HepG2 (cell line): ENCODE measurements around the gene PAQR5. TPM values are rescaled to one million over a fixed set of nuclear protein-coding genes. Genes with fewer than 3 reads are reported as not detected.

ENCODE experiments used
- ARNTL ChIP-seq: sonication (generic); formaldehyde crosslinking; IDR thresholded peaks from 2 replicates; pipeline ENCODE4 v1.4.0; 2020; ENCODE audit warnings: mild to moderate bottlenecking, missing genetic modification reagents
- CCAR2 ChIP-seq: fragments of 200-400 bp; formaldehyde crosslinking; optimal IDR thresholded peaks from 2 replicates; pipeline ENCODE3; 2018; ENCODE audit warnings: low read depth, mild to moderate bottlenecking, low read length, moderate library complexity
- CHD4 ChIP-seq: fragments of 200-600 bp; sonication (generic); IDR thresholded peaks from 2 replicates; pipeline ENCODE4 v1.7.0; 2017; ENCODE audit warnings: mild to moderate bottlenecking, low read length, borderline replicate concordance
- KDM1A ChIP-seq: IDR thresholded peaks from 2 replicates; pipeline ENCODE4 v1.6.1; 2016; ENCODE audit warnings: missing compliant biosample characterization
- MED13 ChIP-seq: sonication (generic); formaldehyde crosslinking; IDR thresholded peaks from 2 replicates; pipeline ENCODE4 v1.5.0; 2020; ENCODE audit warnings: missing genetic modification reagents
- NFIC ChIP-seq: IDR thresholded peaks from 2 replicates; pipeline ENCODE4 v1.6.1; 2012; ENCODE audit warnings: mild to moderate bottlenecking, low read length, inconsistent platforms
- NFYB ChIP-seq: sonication (generic); formaldehyde crosslinking; IDR thresholded peaks from 2 replicates; pipeline ENCODE4 v1.4.0; 2020; ENCODE audit warnings: missing genetic modification reagents
- SP140L ChIP-seq: sonication (generic); formaldehyde crosslinking; IDR thresholded peaks from 2 replicates; pipeline ENCODE4 v1.4.0; 2020; ENCODE audit warnings: missing genetic modification reagents, borderline replicate concordance
- TAF1 ChIP-seq: sonication (generic); formaldehyde crosslinking; IDR thresholded peaks from 2 replicates; pipeline ENCODE4 v1.4.0; 2020; ENCODE audit warnings: missing genetic modification reagents
- ZNF230 ChIP-seq: sonication (generic); formaldehyde crosslinking; IDR thresholded peaks from 2 replicates; pipeline ENCODE4 v1.4.0; 2020; ENCODE audit warnings: mild to moderate bottlenecking, missing genetic modification reagents
- ZNF407 ChIP-seq: sonication (generic); formaldehyde crosslinking; IDR thresholded peaks from one replicate; pipeline ENCODE4 v1.5.1; 2020; ENCODE audit warnings: mild to moderate bottlenecking, missing genetic modification reagents; ENCODE audit errors: not compliant biosample characterization
- ZNF674 ChIP-seq: sonication (generic); formaldehyde crosslinking; IDR thresholded peaks from 2 replicates; pipeline ENCODE4 v1.5.0; 2020; ENCODE audit warnings: low read depth, mild to moderate bottlenecking, missing genetic modification reagents
- ZNF720 ChIP-seq: sonication (generic); formaldehyde crosslinking; IDR thresholded peaks from 2 replicates; pipeline ENCODE4 v1.4.0; 2020; ENCODE audit warnings: missing genetic modification reagents
- ZNF773 ChIP-seq: sonication (generic); formaldehyde crosslinking; IDR thresholded peaks from 2 replicates; pipeline ENCODE4 v1.4.0; 2020; ENCODE audit warnings: missing genetic modification reagents, borderline replicate concordance
- ZUFSP ChIP-seq: sonication (generic); formaldehyde crosslinking; IDR thresholded peaks from 2 replicates; pipeline ENCODE4 v1.9.0; 2021; ENCODE audit warnings: missing genetic modification reagents, mild to moderate bottlenecking, borderline replicate concordance
- polyA plus RNA-seq, 8 experiments: library from polyadenylated mRNA; depleted of rRNA in 3 of 8; stranded (reverse) in 7 of 8; unstranded in 1 of 8; fragments of >200 nt; fragmentation: Illumina TruSeq in 4 of 8; extraction: Trizol in 4 of 8; gene quantifications; 2 replicates each; pipeline versions ENCODE4 v1.2.1 to v1.2.3, GENCODE V29; 2011 to 2016; ENCODE audit warnings: low read depth in 4 of 8, missing spikeins in 1 of 8, mixed read lengths in 1 of 8; ENCODE audit not compliant: insufficient read depth in 1 of 8
- total RNA-seq, 5 experiments: library from RNA; depleted of rRNA; stranded (reverse); fragments of >200 nt; fragmentation: Illumina TruSeq; extraction: Trizol; gene quantifications; 2 replicates each; pipeline ENCODE4 v1.2.3, GENCODE V29; 2016; ENCODE audit warnings: low read depth in 1 of 5
- TF ChIP-seq, protein P1 (sequence below): fragments of 450-650 bp; IDR thresholded peaks from 2 replicates; pipeline ENCODE4 v1.6.1; 2017; ENCODE audit warnings: mild to moderate bottlenecking

PAQR5 gene
- total and polyA plus RNA-seq, 2 of the 13 experiments (the other 11 are each of a cell fraction or from before 2014, with no cell fraction given), result 0.53 to 1.3 TPM

- peak; percentile 65 for TF ChIP-seq TAF1 (CRISPR knock-in tag)
- TF ChIP-seq NFIC, result no peak
- no peak for TF ChIP-seq ZNF407 (CRISPR knock-in tag)
- TF ChIP-seq KDM1A (CRISPR knock-in tag), result no peak
- TF ChIP-seq MED13 (CRISPR knock-in tag), result no peak; the same call in 1 of the 2 replicates
- TF ChIP-seq SP140L (CRISPR knock-in tag), result no peak
- no peak for TF ChIP-seq ZNF720
- TF ChIP-seq CCAR2, result no peak
- no peak for TF ChIP-seq ZNF674 (CRISPR knock-in tag)
- peak; percentile 94 for TF ChIP-seq NFYB (CRISPR knock-in tag)
- TF ChIP-seq, protein P1, sequence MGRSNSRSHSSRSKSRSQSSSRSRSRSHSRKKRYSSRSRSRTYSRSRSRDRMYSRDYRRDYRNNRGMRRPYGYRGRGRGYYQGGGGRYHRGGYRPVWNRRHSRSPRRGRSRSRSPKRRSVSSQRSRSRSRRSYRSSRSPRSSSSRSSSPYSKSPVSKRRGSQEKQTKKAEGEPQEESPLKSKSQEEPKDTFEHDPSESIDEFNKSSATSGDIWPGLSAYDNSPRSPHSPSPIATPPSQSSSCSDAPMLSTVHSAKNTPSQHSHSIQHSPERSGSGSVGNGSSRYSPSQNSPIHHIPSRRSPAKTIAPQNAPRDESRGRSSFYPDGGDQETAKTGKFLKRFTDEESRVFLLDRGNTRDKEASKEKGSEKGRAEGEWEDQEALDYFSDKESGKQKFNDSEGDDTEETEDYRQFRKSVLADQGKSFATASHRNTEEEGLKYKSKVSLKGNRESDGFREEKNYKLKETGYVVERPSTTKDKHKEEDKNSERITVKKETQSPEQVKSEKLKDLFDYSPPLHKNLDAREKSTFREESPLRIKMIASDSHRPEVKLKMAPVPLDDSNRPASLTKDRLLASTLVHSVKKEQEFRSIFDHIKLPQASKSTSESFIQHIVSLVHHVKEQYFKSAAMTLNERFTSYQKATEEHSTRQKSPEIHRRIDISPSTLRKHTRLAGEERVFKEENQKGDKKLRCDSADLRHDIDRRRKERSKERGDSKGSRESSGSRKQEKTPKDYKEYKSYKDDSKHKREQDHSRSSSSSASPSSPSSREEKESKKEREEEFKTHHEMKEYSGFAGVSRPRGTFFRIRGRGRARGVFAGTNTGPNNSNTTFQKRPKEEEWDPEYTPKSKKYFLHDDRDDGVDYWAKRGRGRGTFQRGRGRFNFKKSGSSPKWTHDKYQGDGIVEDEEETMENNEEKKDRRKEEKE, result no peak
- peak; percentile 21; the same call in 1 of the 2 replicates for TF ChIP-seq ZNF773
- TF ChIP-seq ZNF230 (CRISPR knock-in tag), result no peak; the same call in 1 of the 2 replicates
- no peak for TF ChIP-seq CHD4
- TF ChIP-seq ZUFSP, result no peak
- TF ChIP-seq ARNTL (CRISPR knock-in tag), result no peak
These were observed 115.3 kb downstream of the PAQR5 start, which contains the start of gene KIF23 (continued) for GRCh38 chr15:69413822-69414700.
